GM18498 (cell line): ENCODE results near the gene ELAVL2.

Experiments
- ATAC-seq: cut with Tn5 transposase; IDR thresholded peaks from one replicate; pipeline ENCODE4 v1.9.1; 2021; ENCODE audit warnings: mild to moderate bottlenecking, moderate library complexity; ENCODE audit not compliant: unreplicated experiment

ELAVL2 gene

DNA sequence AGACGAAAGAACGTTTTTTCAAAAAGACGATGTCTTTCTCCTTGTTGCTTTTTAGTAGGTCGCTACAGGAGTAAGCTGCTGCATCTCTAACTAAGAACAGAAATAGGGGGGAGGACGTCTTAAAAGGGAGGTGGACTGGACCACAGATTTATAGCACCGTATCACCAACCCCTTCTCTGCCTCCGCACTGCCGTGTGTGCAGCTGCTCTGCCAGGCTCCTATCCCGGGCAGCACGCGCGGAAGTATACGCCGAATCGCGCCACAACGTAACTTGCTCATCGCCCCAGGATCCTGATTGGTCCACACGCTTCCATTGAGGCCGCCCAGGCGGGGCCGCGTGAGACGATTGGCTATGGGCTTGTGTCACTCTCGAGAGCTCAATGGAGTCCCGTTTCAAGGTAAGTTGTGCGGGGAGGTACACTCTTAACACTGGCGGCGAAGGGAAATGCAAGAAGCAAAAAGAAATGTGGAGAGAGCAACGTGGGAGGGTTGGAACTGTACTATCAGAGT is at the start of gene ELAVL2:
TSS of gene ELAVL2 (minus strand) at position 121 of the 510 bp plus-strand sequence. CDS start 64,006 bp downstream, outside the sequence.
- no peak for ATAC-seq

DNA sequence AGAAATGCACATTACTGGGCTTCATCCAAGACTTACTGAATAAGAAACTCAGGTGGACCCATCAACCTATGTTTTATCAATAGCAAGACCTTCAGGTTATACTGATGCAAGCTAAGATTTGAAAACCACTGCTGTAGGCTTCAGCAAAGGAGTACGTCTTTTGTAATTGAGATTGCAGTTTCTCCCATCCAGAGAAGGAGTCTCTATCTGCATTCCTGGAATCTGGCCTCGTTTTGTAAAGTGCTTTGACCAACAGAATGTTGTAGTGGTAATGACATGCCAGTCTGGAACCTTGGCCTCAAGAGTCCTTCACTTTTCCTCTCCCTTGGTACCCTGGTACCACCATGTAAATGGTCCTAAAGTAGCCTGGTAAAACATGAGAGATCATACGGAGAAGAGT is 32.2 kb upstream of the ELAVL2 start:
- ATAC-seq = no peak

DNA sequence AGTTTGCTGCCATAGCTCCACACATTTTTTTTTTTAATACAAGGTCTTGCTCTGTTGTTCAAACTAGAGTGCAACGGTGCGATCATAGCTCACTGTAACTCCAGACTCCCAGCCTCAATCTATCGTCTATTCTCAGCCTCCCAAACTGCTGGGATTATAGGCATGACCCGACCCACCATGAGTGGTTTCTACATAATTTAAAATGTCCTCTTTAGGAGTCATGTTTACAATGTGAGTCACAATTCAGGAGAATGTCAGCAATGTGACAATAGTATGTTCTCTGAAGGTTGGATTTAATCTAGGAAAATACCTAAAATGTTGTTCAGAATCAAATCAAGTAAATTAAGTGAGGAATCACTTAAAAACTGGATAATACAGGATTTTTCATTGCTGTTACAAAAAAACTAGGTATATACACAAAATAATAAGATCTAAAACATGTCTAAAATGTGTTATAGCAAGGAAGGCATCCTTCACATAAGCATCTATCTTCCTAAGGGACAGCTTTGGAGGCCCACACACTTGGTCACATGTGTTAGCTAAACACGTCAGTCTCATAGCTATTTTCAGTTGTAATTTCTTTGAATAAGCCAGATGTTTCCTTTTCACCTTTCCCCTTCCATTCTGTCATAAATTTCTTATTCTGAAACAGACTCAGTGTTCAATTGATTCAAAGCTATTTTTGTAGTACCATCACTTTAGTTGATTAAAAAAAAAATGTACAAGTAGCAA is 30.0 kb upstream of the ELAVL2 start:
- no peak for ATAC-seq

DNA sequence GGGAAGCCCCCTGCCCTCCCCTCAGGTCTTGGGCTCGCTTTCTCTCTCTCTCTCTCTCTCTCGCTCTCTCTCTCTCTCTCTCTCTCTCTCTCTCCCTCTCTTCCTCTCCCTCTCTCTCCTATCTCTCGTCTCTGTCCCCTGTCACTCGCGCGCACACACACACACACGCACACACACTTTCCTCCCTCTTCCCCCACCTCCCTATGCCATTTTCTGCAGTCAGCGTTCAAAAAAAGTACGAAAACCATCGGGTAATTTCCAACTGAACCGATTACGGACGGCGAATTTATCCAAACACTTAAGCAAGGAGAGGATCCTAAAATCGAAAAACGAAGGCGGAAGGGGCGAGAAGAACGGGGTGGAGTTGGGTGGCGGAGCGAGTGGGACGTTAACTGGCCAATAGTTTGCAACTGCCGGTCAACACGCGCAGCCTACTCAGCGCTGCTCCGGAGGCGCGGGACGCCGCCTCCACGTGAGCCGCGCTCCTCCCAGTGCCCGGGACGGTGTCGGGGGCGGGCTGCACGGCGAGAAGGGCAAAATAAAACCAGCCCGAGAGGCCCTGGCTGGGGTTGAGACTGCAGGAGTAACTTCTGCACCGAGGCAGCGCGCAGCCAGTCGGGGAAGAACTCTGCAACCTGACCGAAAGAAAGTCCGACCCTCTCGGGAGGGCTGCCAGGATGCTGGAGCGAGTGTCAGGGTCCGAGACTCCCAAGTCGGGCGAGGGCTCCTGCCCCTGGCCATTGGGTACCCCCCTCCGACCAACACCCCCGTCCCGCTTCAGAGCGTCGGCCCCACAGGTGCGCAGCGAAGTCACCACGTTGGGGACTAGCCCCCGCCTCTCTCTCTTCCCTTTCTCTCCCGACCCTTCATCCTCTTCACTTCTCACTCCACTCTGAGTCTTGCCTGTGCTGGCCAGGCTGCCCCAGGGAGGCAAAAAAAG is 24.9 kb upstream of the ELAVL2 start:
- no peak for ATAC-seq

DNA sequence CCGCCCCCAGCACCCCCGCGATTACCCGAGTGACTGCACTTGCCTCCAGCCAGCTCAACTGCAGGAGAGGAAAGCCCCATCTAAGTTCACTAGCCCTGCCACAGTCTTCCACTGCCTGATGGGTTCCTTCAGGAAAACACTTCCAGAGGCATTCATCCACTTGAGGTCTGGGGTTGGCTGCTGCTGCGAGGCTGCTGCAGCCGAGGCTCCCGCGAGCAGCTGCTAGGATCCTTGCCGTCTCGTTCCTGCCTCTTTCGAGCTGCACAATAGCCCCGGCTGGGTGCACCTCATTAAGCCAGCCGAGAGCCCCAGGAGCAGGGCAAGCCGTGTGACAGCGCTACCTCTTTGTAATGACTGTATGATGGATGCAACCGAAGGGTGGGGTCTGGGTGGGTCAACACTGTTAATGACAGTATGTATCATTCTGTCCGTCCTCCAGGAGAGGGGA is 24.2 kb upstream of the ELAVL2 start:
- no peak for ATAC-seq

DNA sequence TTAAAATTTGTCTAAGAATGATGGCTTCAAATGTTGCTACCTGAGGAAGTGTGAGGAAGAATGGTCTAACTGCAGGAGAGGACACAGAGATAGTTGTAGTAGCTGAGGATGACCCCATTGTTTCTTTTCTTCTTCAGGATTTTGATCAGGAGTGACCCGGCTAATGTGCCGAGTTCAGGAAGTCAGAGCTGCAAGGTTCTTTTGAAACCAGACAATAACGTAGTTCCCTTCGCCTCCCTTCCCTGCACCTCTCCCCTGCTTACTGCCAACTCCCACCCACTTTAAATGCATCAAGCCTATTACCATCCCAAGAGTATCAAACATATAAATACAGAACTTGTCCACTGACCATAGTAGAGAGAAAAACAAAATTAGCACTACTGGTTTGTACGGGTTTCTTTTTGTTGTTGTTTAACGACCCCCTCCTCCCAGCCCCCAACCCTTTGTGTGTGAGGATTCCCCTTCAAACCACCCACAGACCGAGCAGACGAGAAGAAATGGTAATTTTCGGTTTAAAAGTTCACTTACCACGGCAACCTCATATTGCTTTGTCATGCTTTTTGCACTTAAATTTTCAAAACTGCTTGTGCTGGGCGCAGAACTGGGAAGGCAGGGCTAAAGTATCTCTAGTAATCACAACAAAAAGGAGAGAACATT is 23.5 kb upstream of the ELAVL2 start:
- ATAC-seq = no peak

DNA sequence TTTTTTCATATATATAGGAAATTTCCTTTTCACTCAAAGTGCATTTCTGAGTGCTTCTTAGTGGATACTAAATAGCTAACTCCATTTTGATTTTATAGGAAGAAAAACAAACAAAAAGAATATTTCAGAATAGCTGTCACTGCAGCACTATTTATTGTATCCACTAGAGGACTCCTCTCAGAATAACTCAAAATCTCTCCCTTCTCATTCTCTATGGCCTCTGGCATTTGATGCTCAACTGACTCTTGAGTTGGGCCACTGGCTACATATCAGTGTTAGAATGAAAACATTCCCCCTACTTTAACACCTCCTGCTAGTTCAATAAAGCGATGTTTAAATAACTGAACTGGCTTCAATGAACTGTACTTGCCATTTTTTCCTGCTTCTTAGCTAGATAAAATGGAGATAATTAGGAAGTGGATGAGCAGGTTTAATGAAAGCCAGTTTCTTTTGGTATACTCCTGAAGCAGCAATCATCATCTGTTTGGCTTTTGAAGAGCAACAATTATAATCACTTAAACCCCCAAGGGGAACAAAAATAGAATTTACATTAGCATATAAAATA is 16.6 kb upstream of the ELAVL2 start:
- no peak for ATAC-seq

DNA sequence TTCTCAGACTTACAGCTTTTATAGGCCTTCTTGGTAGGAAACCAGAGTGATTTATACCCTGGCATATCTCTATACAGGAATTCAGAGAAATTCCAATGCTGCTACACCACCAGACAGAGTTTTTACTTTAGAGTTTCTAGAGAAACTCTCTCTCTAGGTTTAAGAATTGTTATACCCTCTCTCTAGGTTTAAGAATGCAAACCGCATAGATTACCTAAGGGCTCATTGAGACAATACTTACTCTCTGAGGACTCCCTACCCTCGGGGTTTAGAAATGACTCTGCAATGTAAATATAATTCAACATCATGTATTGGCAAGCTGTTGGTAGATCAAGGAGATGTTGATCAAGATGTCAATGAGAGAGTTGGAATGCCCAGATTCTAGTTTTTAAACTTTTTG is 15.3 kb upstream of the ELAVL2 start:
- no peak for ATAC-seq

DNA sequence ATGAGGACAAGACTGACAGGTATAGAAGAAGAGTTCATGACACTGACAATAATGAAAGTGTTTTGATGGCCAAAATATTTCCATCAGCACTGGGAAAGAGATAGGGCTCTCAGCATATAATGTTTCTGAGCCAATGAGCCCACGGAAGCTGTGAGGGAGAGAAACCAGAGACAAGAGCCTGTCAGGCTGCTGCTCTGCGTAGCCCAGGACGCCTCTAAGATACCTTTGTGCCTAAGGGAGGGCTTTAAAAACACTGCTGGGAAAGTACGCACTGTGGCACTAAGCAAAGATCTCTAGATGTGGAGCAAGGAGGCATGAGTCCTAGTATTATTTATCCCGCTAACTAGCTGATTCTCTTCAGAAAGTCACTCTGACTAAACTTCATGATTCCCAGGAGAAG is 11.0 kb upstream of the ELAVL2 start:
- ATAC-seq = no peak

DNA sequence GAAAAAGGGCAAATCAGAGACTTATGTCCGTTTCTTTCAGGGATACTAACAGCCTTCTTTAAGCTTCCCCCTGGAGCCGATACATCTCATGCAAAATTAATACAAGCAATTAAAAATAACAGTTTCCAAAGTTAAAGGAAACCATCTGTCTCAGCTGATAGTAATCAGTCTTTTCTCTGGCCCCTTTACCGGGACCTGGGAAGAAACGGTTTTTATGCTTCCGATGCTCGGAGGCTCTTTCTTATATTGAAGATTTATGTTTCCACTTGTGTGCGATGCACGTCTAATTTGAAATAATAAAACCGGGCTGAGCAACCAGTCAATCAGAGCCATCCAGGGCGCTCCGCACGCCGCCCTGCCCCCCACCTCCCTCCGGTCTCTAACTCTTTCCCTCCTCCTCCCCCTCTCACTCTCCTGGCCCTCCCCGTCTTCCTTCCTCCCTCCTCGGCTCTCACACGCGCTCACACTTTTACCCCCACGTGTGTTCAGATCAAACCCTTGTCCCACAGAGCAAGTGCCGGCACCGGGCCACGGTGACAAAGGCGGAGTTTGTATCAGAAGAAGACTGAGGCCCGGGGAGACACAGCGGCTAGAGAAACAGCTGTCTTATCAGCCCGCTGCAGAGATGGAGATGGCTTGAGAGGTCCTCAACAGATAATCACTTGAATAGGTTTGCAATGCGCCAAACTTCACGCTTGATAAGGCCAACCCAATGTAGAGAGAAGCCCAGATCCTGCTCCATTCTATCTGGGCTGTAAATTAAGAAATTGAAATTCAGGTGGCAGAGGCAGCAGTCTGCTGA is 5.1 kb upstream of the ELAVL2 start:
- no peak for ATAC-seq

DNA sequence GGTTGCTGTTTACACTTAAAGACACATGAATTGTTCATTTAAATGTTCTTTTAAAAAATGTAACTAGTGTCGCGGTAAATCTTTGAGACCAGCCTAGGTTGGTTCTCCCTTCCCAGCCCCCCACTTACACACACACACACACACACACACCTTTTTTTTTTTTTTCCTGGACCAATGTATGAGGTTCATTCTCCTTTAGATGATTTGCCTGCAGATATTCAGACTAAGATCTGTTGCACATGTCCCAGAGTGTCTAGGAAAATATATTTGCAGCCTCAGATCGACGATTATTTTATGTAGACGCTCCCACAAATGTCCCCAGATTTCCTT is 4.4 kb upstream of the ELAVL2 start:
- ATAC-seq = no peak

DNA sequence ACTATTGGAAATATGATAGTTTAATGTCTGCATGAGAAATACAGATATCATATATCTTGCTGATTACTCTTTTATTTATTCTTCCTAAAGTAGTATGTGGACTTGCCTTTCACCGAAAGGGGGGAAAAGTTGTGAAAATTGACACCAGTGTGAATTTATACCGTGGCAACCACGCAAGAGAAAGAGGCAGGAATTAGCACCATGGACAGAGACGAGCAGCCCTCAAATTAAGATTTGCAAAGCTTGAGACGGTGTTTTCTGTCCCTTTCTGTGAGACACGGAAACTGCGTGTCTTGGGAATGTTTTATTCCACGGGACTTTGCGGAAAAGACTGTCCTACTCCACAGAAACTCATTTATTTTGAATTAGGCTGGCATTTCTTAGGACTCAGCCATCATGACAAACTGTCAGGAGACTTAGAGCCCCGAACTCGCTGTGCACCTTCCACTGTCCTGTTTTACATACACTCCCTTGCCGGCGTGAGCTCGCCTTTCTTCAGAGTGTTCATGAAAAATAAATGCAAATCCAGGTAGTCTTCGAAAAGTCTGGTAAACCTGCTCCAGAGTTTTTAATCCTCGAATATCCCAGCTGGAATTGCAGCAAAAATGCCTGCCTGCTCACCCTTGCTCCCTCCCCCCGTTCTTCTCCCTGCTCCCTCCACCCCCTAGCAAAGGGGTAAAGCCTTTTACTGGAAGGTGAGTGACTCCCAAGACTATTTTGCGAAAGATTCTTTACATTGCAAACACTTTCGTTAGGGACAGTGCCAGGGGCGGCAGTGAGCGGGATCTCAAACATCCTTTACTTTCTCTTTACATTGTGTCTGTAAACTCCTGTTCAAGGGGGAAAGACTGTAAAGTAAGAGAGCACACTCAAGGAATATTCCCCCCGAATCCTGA is 3.8 kb upstream of the ELAVL2 start:
- no peak for ATAC-seq

DNA sequence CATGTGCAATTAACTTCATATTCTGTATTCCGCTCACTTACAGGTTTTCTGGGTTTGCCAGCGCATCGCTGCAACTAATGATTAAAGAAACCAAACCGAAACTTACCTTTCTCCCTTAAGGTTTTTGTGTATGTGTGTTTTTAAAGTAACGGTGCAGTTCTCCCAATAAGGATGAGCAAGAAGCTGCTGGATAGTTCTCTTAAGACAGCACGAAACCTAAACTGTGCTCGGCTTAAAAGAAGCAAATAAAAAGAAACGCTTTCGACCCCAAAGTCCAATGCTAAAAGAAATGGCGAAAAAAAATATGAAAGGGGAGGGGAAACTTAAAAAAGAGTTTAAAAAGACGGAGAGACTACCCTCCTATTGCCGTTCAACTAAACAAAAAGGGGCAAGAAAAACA is 340 bp downstream of the ELAVL2 start:
- ATAC-seq = no peak

DNA sequence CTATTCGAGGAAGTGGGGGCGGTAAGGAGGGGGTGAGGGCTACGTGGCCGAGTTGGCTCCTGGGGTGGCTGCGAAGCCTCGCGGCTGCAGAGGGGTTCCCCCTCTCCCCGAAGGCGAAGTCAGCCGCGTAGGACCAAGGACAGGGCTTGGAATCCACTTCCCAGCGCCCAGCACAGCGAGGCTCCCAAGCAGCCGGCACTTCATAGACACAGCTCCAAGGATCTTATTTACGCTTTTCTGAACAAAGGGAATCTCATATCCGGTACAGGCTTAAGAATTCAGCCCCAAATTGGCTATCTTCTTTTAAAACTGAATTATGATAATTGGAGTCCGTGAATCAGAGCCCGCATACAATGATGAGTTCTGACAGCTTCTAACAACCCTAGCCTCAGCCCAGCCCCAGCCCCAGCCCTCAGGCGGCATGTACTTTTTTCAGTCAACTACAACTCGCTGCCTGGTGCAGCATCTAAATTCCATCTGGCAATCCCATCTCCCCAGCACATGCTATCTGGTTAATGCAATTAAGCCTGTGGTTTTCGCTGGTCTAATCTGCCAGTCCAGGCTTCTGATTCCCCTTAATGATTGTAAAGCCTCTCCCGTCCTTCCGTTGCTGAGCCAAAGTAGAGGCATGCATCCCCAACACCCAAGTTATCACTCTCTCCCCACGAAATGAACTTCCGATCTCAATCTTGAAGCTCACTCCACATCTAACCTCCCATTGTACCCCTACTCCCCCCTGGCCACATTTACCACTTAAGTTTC is 1.0 kb downstream of the ELAVL2 start:
- no peak for ATAC-seq

DNA sequence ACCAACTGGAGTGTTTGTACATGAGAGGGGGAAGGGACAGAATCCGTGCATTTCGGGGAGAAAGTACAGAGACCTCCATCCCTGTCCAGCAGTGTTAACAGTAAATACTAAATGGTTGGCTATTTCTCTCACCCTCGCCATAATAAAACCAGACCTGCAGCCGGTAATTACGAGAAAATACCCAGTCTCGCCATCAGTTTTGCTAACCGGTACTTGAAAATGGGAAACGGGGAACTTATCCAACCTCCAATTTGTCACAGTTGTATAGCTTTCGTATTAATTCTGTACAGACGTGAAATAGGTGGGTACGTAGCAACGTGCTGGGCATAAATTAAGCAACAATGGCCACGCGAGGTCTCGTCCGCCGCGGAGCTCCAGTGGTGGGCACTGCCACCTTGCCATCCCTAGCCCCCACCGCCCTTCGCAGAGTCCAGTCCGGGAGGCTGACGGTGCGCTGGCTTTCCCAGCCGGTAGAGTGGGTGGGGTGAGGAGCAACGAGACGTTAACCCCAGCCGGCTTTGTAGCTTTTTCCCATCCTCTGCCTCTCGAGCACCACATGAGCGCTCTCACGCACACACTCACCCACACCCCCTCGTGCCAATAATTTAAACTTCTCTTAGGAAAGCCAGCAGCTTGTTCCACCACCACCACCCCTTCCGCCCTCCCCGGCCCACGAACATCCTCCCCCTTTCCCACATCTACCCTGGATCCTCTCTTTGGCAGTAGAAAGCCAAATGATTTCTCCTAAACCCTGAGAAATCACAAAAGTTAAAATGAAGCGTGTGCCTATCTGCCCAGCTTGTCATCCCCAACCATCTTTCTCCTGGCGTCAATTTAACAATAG is 1.8 kb downstream of the ELAVL2 start:
- no peak for ATAC-seq

DNA sequence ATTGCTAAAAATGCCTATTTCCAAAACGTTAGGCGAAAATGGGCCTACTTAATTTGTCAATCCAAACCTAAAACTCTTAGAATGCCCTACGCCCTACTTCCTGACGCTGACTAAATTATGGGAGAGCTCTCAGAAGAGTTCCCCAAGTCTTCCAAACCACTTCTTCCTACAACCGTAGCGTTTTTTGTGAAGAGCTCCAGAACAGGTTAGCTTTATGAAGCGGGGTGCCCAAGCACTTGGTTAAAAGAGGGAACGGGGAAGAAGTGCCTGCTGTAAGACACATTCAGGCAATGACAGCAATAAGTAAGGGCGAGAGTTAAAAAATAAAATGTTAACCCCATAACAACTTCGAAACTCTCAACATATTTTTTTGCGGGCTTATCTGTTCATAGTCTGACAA is 2.8 kb downstream of the ELAVL2 start:
- ATAC-seq = no peak

DNA sequence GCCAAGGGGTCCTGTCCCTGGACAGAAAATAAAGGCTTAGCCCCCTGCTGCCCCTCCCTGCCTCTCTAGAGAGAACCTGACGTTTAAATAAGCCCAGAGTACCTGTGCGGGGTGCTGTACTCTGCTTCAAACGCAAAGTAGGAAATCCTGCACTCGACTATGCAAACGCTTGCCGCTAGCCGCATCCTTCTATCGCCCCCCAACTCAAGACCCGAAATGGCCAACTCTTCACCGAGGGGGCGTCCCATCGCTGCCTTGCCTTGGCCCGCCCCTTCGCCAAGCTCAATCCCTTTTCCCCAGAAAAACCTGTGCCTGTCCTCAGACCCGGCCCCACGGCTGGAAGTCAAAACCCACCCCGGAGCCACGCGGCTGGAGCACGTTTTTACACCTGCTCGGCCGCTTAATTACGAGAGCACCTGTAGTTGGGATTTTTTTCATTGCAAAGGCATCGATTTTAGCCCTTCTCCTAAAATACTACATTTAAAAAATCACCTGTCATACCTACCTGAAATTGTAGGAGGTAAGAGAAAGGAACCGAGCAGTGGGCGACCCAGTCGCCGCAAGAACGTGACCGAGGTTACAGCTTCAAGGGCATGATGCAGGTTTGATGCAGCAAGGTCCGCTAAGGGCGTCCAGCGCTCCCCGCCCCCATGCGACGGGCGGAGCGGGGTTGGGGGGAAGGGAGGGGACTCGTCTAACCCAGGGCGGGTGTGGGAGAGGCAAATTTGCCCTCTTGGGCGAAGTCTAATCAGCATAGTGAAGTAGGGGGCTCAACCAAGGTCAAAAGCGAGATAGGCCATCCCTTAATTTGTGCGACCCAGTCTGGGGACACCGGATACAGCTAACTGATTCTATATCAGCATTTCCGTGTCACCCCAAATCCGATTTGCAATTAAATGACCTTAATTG is 3.5 kb downstream of the ELAVL2 start:
- no peak for ATAC-seq
